Astrocyte (in vitro differentiated cells and primary cell): Measurements from ENCODE around the gene IL17A.

Experiments used
- EZH2 ChIP-seq: IDR thresholded peaks from 2 replicates; pipeline ENCODE4 v1.6.1; 2012; ENCODE audit warnings: mild to moderate bottlenecking, low read length, inconsistent platforms; ENCODE audit not compliant: insufficient read depth
- TF ChIP-seq, protein P1 (sequence below): IDR thresholded peaks from 2 replicates; pipeline ENCODE4 v1.5.1; 2011; ENCODE audit warnings: low read depth, mild to moderate bottlenecking, inconsistent platforms, low read length, moderate library complexity; ENCODE audit not compliant: insufficient read depth

DNA sequence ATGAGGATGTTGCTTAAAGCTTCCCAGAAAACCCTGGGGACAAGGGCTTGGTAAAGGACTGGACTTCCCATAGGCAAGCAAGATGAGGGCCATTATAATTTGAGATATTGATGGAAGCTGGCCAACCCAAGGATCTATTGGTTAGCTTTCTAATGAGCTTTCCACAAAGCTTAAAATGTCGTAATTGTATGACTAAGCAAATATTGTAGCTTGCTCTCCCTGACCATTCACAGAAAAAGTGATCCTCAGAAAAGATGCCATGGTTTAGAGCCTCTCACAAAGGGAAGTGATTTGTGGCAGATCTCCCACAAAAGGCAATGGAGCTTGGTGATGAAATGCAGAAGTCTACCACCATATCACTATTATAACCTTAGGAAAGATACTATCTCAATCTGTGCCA is 44.5 kb downstream of the IL17A start:
- TF ChIP-seq, protein P1, sequence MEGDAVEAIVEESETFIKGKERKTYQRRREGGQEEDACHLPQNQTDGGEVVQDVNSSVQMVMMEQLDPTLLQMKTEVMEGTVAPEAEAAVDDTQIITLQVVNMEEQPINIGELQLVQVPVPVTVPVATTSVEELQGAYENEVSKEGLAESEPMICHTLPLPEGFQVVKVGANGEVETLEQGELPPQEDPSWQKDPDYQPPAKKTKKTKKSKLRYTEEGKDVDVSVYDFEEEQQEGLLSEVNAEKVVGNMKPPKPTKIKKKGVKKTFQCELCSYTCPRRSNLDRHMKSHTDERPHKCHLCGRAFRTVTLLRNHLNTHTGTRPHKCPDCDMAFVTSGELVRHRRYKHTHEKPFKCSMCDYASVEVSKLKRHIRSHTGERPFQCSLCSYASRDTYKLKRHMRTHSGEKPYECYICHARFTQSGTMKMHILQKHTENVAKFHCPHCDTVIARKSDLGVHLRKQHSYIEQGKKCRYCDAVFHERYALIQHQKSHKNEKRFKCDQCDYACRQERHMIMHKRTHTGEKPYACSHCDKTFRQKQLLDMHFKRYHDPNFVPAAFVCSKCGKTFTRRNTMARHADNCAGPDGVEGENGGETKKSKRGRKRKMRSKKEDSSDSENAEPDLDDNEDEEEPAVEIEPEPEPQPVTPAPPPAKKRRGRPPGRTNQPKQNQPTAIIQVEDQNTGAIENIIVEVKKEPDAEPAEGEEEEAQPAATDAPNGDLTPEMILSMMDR, result no peak
- no peak for TF ChIP-seq EZH2
